ENCODE data around the gene TFDP1. TPM values are rescaled to one million over a fixed set of nuclear protein-coding genes. Genes with fewer than 3 reads are reported as not detected.
A peak's percentile ranks its signal among the peaks of the same experiment; 100 is the strongest.

The TFDP1 gene
- total and polyA plus RNA-seq, 12 donors, result 16.4 to 51.4 (median 37.5) TPM

DNA sequence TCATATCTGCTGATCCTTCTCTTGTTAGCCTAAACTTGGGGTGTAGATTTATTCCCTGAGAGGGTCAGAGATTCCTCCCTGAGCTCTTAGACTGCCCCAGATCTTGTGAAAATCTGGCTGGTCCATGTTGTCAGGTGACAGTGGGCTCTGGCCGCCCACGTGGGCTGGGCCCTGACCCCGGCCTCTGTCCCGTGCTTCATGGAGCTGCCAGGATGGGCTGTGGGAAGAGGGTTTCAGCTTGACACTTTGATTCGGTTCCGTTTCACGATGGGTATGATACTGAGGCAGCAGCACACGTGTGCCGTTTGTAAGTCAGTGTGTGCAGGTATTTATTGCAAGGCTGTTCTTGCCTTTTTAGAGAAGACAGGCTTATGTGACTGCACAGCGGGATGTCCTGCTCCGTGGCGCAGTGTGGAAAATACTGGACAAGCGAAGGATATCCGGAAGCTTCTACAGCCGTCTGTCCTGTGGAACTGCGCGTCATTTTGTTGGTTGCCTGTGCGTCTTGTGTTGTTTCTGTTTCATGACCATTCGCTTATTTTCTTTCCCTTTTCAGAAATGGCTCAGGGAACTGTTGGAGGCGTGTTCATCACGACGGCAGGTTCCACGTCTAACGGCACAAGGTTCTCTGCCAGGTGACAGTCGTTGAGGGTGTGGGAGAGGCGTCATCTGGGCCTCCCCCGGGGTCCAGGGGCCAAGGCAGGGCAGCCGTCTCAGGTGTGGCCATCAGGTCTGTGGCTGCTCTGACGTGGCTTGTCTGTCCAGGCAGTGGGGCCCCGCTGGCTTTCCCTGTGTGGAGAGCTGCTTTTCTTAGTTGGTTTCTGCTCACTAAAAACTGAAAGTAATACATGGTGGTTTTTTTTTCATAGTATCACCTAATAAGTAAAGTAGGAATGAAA, 53.0 kb downstream of the TFDP1 start:
- Histone ChIP-seq H3K27me3 (no peaks in the 10 kb centered on the region), H3K9me3 (no peaks in the 10 kb centered on the region), H3K36me3 (peaks cover 0 to 94% (median 34%) of the 10 kb centered on the region in 9 donors), H3K4me1 (peaks cover 0 to 5% (median 0%) of the 10 kb centered on the region in 9 donors), H3K27ac (no peak overlapping the region), H3K4me3 (no peak overlapping the region)
- WGBS, 2 donors, result 94 to 95% methylated on average over 30 of the region's 30 CpGs
- DNase-seq (no peak), ATAC-seq (no peak)
- intact Hi-C loops (cut with DNase I), result no loop called here
- TF ChIP-seq, protein P1, sequence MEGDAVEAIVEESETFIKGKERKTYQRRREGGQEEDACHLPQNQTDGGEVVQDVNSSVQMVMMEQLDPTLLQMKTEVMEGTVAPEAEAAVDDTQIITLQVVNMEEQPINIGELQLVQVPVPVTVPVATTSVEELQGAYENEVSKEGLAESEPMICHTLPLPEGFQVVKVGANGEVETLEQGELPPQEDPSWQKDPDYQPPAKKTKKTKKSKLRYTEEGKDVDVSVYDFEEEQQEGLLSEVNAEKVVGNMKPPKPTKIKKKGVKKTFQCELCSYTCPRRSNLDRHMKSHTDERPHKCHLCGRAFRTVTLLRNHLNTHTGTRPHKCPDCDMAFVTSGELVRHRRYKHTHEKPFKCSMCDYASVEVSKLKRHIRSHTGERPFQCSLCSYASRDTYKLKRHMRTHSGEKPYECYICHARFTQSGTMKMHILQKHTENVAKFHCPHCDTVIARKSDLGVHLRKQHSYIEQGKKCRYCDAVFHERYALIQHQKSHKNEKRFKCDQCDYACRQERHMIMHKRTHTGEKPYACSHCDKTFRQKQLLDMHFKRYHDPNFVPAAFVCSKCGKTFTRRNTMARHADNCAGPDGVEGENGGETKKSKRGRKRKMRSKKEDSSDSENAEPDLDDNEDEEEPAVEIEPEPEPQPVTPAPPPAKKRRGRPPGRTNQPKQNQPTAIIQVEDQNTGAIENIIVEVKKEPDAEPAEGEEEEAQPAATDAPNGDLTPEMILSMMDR (IDR thresholded peaks at IDR 0.05), result no peak

DNA sequence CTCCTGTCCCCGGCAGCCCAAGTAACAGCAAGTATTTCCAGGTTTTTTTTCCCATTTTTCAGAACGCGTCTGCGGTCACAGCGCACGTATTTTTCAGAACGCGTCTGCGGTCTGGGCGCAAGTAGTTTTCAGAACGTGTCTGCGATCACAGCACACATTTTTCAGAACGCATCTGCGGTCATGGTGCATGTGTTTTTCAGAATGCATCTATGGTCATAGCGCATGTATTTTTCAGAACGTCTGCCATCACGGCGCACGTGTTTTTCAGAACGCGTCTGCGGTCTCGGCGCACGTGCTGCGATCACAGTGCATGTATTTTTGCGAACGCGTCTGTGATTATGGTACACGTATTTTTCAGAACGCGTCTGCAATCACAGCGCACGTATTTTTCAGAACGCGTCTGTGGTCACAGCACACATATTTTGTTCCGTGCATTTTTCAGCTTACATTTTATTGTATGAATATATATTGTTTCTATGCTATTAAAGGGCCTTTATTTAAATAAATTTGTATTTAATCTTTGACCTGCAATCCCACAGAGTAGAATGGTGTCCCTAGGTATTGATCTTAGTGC, 53.7 kb downstream of the TFDP1 start:
- intact Hi-C loops (cut with DNase I), result no loop called here
- H3K27ac ChIP-seq, result no peak overlapping the region
- H3K36me3 ChIP-seq, result peaks cover 0 to 87% (median 32%) of the 10 kb centered on the region in 9 donors
- no peak overlapping the region for H3K4me3 ChIP-seq
- no peak for DNase-seq
- ATAC-seq, result no peak
- 97 to 98% methylated on average over 37 of the region's 37 CpGs for WGBS, 2 donors
- peaks cover 0 to 5% (median 0%) of the 10 kb centered on the region in 9 donors for H3K4me1 ChIP-seq
- TF ChIP-seq, protein P1 (IDR thresholded peaks at IDR 0.05), result no peak
- H3K9me3 ChIP-seq, result no peaks in the 10 kb centered on the region
- no peaks in the 10 kb centered on the region for H3K27me3 ChIP-seq

DNA sequence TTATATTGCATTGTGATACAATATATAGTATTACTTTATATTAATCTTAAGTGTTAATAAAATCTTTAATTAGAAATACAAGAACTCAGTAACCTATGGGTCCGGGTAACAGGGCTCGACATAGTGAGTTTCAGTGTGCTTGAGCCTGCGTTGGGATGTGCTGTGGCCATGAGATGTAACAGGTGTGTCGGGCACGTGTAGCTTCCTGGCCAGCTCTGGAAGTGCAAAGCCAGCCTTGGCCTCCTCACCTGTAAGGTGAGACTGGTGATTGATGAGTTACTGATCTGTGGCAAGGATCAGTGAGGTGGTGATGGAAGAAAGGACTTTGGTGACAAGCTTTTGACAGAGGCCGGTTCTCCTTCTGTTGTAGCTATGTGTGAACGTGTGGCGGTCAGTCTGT, 54.3 kb downstream of the TFDP1 start:
- peaks cover 0 to 5% (median 0%) of the 10 kb centered on the region in 9 donors for H3K4me1 ChIP-seq
- TF ChIP-seq, protein P1 (IDR thresholded peaks at IDR 0.05), result no peak
- peaks cover 0 to 81% (median 28%) of the 10 kb centered on the region in 9 donors for H3K36me3 ChIP-seq
- 87 to 91% methylated on average over 8 of the region's 8 CpGs for WGBS, 2 donors
- intact Hi-C loops (cut with DNase I), result no loop called here
- no peak overlapping the region for H3K27ac ChIP-seq
- no peak overlapping the region for H3K4me3 ChIP-seq
- no peaks in the 10 kb centered on the region for H3K27me3 ChIP-seq
- no peak for ATAC-seq
- no peaks in the 10 kb centered on the region for H3K9me3 ChIP-seq
- no peak for DNase-seq

DNA sequence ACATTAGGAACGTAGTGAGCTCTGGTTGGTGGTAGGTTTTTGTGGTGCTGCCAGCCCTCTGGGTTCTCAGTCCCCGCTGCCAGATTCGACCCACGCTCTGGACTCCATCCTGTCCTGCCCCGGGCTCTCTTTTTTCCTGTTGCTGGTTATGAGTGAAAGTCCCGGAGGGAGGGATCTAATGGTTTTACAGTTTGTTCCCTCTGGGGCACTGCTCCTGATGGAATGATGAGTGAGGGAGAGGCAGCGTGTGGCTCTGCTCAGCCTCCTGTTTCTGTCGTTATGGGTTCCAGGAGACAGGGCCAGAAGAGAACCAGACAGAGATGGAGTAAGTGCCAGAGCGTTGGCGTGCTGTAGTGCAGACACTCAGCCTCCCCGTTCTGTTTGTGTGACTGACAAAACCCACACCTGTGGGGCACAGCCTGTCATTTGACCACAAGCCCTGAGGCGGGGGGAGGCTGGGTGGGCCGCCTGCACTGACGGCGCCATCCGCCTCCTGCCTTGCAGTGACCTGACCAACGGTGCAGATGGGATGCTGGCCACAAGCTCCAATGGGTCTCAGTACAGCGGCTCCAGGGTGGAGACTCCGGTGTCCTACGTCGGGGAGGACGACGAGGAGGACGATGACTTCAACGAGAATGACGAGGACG, 55.2 kb downstream of the TFDP1 start:
- peak overlapping the region in 1 of 10 donors; percentile 10 for H3K27ac ChIP-seq
- DNase-seq (peak in 1 of 2 donors; percentile 52), ATAC-seq (peak; percentile 58 to 96 (median 90))
- intact Hi-C loops (cut with DNase I), result no loop called here
- H3K4me1 ChIP-seq, result peaks cover 0 to 5% (median 0%) of the 10 kb centered on the region in 9 donors
- H3K9me3 ChIP-seq, result no peaks in the 10 kb centered on the region
- H3K27me3 ChIP-seq, result no peaks in the 10 kb centered on the region
- H3K36me3 ChIP-seq, result peaks cover 0 to 72% (median 28%) of the 10 kb centered on the region in 9 donors
- WGBS, 2 donors, result 63 to 70% methylated on average over 27 of the region's 27 CpGs
- TF ChIP-seq, protein P1 (IDR thresholded peaks at IDR 0.05), result no peak
- H3K4me3 ChIP-seq, result no peak overlapping the region

All from heart right ventricle (tissue), 16 donors.